ENCODE measurements around the gene IGFBP2. TPM values are rescaled to one million over a fixed set of nuclear protein-coding genes. Genes with fewer than 3 reads are reported as not detected.

IGFBP2 gene
- total and polyA plus RNA-seq, 2 of the 8 experiments (the other 6 are each of a cell fraction or from before 2014, with no cell fraction given), result 326 to 782 TPM

GRCh38 chr2:216601632-216602409 lies 31.4 kb upstream of the IGFBP2 start:
- ChIA-PET POLR2A (ENCODE audit: partially characterized antibody) (interaction anchor here (1.3 kb wide), 1 partner anchor 103 kb away, joined by 5 read pairs; the partner anchor contains the start of gene RPL37A), CTCF (ENCODE audit: partially characterized antibody) (interaction anchor here (0.7 to 3.4 kb wide), 10 partner anchors 8 to 85 kb away, joined by 3 to 11 read pairs (median 3); no protein-coding TSS in a partner anchor)
- Histone ChIP-seq H3K79me1 (ENCODE audit: low read depth, low read length) (no peaks in the 10 kb centered on the region), H2AK5ac (ENCODE audit: low read depth, low read length) (no peak overlapping the region), H2BK15ac (ENCODE audit: low read length) (no peak overlapping the region), H4K5ac (ENCODE audit: insufficient read length, low read depth, low read length) (no peak overlapping the region), H3K36me3 (ENCODE audit: control insufficient read depth in 2 of 4, insufficient read depth in 4 of 4, low read length in 3 of 4) (no peaks in the 10 kb centered on the region), H3K23ac (ENCODE audit: insufficient read length) (no peak overlapping the region), H3K14ac (ENCODE audit: insufficient read length) (no peak overlapping the region), H2AFZ (ENCODE audit: low read length) (no peak overlapping the region), H3K56ac (replicated peaks; ENCODE audit: insufficient read length, low read depth, low read length) (no peak overlapping the region), H4K20me1 (replicated peaks in 1 of 2; ENCODE audit: control insufficient read depth in 1 of 2, insufficient read depth in 2 of 2, low read length in 2 of 2) (no peaks in the 10 kb centered on the region), H2BK5ac (ENCODE audit: low read depth, low read length) (no peak overlapping the region), H4K8ac (ENCODE audit: extremely low read depth, insufficient read depth, low read length) (no peak overlapping the region), H3K4ac (replicated peaks; ENCODE audit: insufficient read length, low read depth, low read length) (no peak overlapping the region), H3K18ac (ENCODE audit: extremely low read depth, low read length) (0 out of 2 replicates have a peak overlapping the region, but pooled peaks have one; percentile 10), H3K27ac (ENCODE audit: low read depth, low read length) (no peak overlapping the region), H4K91ac (replicated peaks; ENCODE audit: insufficient read length, low read length) (no peak overlapping the region), H3K4me2 (ENCODE audit: insufficient read depth in 1 of 2, low read depth in 2 of 2, low read length in 2 of 2) (no peak overlapping the region), H3K27me3 (replicated peaks in 1 of 4; ENCODE audit: control insufficient read depth in 3 of 4, extremely low read depth in 1 of 4, insufficient read depth in 3 of 4, low read length in 3 of 4) (peaks cover 0 to 3% (median 0%) of the 10 kb centered on the region in 4 experiments; a peak in 1 of 7 replicates), H2BK12ac (ENCODE audit: low read depth, low read length) (0 out of 2 replicates have a peak overlapping the region, but pooled peaks have one; percentile 44), H3K23me2 (ENCODE audit: low read depth, low read length) (peaks cover 6% of the 10 kb centered on the region; the same call in 1 of the 2 replicates), H2BK120ac (replicated peaks; ENCODE audit: low read depth, low read length) (no peak overlapping the region), H3K79me2 (ENCODE audit: control insufficient read depth in 1 of 2, insufficient read depth in 2 of 2, low read length in 2 of 2) (no peaks in the 10 kb centered on the region; a peak in 1 of 4 replicates), H2BK20ac (ENCODE audit: low read length) (no peak overlapping the region), H3K9ac (replicated peaks in 1 of 4; ENCODE audit: extremely low read depth in 1 of 4, low read depth in 3 of 4, low read length in 3 of 4) (no peak overlapping the region), H3K9me3 (ENCODE audit: insufficient read depth in 2 of 2, low read depth in 1 of 2, low read length in 1 of 2) (no peaks in the 10 kb centered on the region), H3K4me3 (ENCODE audit: extremely low read depth in 1 of 4, insufficient read depth in 2 of 4, low read depth in 3 of 4, low read length in 4 of 4) (no peak overlapping the region), H3K4me1 (replicated peaks in 1 of 4; ENCODE audit: control insufficient read depth in 3 of 4, insufficient read depth in 4 of 4, low read length in 3 of 4) (peaks cover 11 to 19% (median 16%) of the 10 kb centered on the region in 4 experiments)
- DNase-seq (ENCODE audit: low read depth in 1 of 2, low spot score in 2 of 2) (no peak), FAIRE-seq (no peak)
- TF ChIP-seq HDAC6 (IDR thresholded peaks at IDR 0.05; ENCODE audit: low read depth, low read length) (no peak), ASH2L (IDR thresholded peaks at IDR 0.05; ENCODE audit: low read length) (no peak), BCL11A (IDR thresholded peaks at IDR 0.05; ENCODE audit: low read depth in 2 of 2, low read length in 2 of 2) (no peak), SUZ12 (IDR thresholded peaks at IDR 0.05; ENCODE audit: low read length) (no peak), CEBPB (IDR thresholded peaks at IDR 0.05; ENCODE audit: low read depth, low read length) (no peak), RFX5 (IDR thresholded peaks at IDR 0.05; ENCODE audit: borderline replicate concordance, low read depth, low read length) (no peak), KDM4A (IDR thresholded peaks at IDR 0.05; ENCODE audit: low read depth, low read length, severe bottlenecking) (no peak), BACH1 (IDR thresholded peaks at IDR 0.05; ENCODE audit: low read length) (no peak), RNF2 (IDR thresholded peaks at IDR 0.05; ENCODE audit: borderline replicate concordance, low read depth, low read length, missing control alignments, poor library complexity, severe bottlenecking) (no peak)
- 94% methylated on average over 12 of the region's 12 CpGs; no CpG with 5 or more reads in 1 of the 2 experiments for WGBS, 2 experiments (ENCODE audit: extremely low coverage in 1 of 2, insufficient coverage in 1 of 2, insufficient read length in 1 of 2, insufficient replicate concordance in 2 of 2, low coverage in 1 of 2, low lambda C conversion rate in 2 of 2, missing lambda C conversion rate in 1 of 2)

Measured in H1 (cell line).